GM12878 (cell line): Measurements from ENCODE around the gene DNAJB11. TPM values are rescaled to one million over a fixed set of nuclear protein-coding genes. Genes with fewer than 3 reads are reported as not detected.
A peak's percentile ranks its signal among the peaks of the same experiment; 100 is the strongest.

ENCODE experiments used
- ATF7 ChIP-seq: fragments of 450-650 bp; IDR thresholded peaks from 2 replicates; pipeline ENCODE4 v1.6.1; 2016; ENCODE audit warnings: low read depth, mild to moderate bottlenecking
- DPF2 ChIP-seq: fragments of 450-650 bp; IDR thresholded peaks from 2 replicates; pipeline ENCODE4 v1.6.1; 2017; ENCODE audit warnings: mild to moderate bottlenecking
- EED ChIP-seq: sonication (generic); IDR thresholded peaks from 2 replicates; pipeline ENCODE4 v1.6.1; 2016; ENCODE audit warnings: antibody characterized with exemption, low read depth
- ETV6 ChIP-seq, 2 experiments: fragments of 450-650 bp in 1 of 2; IDR thresholded peaks in 1 of 2; conservative IDR thresholded peaks in 1 of 2; 2 replicates each; pipeline ENCODE4 v1.6.1; 2014; ENCODE audit warnings: antibody characterized with exemption in 1 of 2, borderline replicate concordance in 1 of 2, low read depth in 1 of 2, mild to moderate bottlenecking in 1 of 2, moderate library complexity in 1 of 2
- GATAD2B ChIP-seq: fragments of 450-650 bp; conservative IDR thresholded peaks from 2 replicates; pipeline ENCODE4 v1.6.1; 2017; ENCODE audit warnings: low read depth, mild to moderate bottlenecking, moderate library complexity
- HDGF ChIP-seq: fragments of 450-650 bp; IDR thresholded peaks from 2 replicates; pipeline ENCODE4 v1.6.1; 2016; ENCODE audit warnings: antibody characterized with exemption
- JUNB ChIP-seq: IDR thresholded peaks from 2 replicates; pipeline ENCODE4 v1.6.1; 2016; ENCODE audit warnings: antibody characterized with exemption, mild to moderate bottlenecking
- KAT2A ChIP-seq: conservative IDR thresholded peaks from 2 replicates; pipeline ENCODE4 v1.6.1; 2011; ENCODE audit warnings: low read depth, low read length; ENCODE audit not compliant: control insufficient read depth
- MEF2B ChIP-seq: fragments of 450-650 bp; IDR thresholded peaks from 2 replicates; pipeline ENCODE4 v1.6.1; 2018; ENCODE audit warnings: mild to moderate bottlenecking, moderate library complexity; ENCODE audit not compliant: partially characterized antibody, poor library complexity, severe bottlenecking
- NBN ChIP-seq: fragments of 450-650 bp; IDR thresholded peaks from 2 replicates; pipeline ENCODE4 v1.6.1; 2016
- NRF1 ChIP-seq: conservative IDR thresholded peaks from 2 replicates; pipeline ENCODE4 v1.6.1; 2011; ENCODE audit warnings: mild to moderate bottlenecking, low read depth, low read length, improper control_type of control experiment
- PAX5 ChIP-seq: IDR thresholded peaks from 2 replicates; pipeline ENCODE4 v1.6.1; 2011; ENCODE audit warnings: low read depth, low read length, borderline replicate concordance
- POU2F2 ChIP-seq: IDR thresholded peaks from 3 replicates; pipeline ENCODE4 v1.6.1; 2011; ENCODE audit warnings: low read depth, mild to moderate bottlenecking, low read length, borderline replicate concordance
- RB1 ChIP-seq: fragments of 450-650 bp; formaldehyde crosslinking; IDR thresholded peaks from 2 replicates; pipeline ENCODE4 v1.6.1; 2017; ENCODE audit warnings: mild to moderate bottlenecking, borderline replicate concordance
- SMC3 ChIP-seq: IDR thresholded peaks from 2 replicates; pipeline ENCODE4 v1.6.1; 2011; ENCODE audit warnings: low read length, improper control_type of control experiment, borderline replicate concordance
- TBL1XR1 ChIP-seq: IDR thresholded peaks from 2 replicates; pipeline ENCODE4 v1.6.1; 2012; ENCODE audit warnings: low read depth, low read length, improper control_type of control experiment
- TCF7 ChIP-seq: IDR thresholded peaks from 2 replicates; pipeline ENCODE4 v1.6.1; 2014; ENCODE audit warnings: antibody characterized with exemption, borderline replicate concordance
- ZSCAN29 ChIP-seq: fragments of 450-650 bp; IDR thresholded peaks from 2 replicates; pipeline ENCODE4 v1.6.1; 2017; ENCODE audit warnings: mild to moderate bottlenecking, moderate library complexity
- polyA plus RNA-seq, 11 experiments: library from polyadenylated mRNA; depleted of rRNA in 4 of 11; unstranded in 6 of 11; stranded (reverse) in 5 of 11; fragments of >200 nt; fragmentation: Nextera tagmentation in 4 of 11; fragmentation: Illumina TruSeq in 1 of 11; extraction: Ambion mirVana in 4 of 11; extraction: Trizol in 1 of 11; gene quantifications; 1 replicate in 1 of 11; 2 replicates in 10 of 11; pipeline versions ENCODE4 v1.2.1 to v1.2.3, GENCODE V29; 2011 to 2016; ENCODE audit warnings: inconsistent platforms in 2 of 11, missing spikeins in 2 of 11, low read depth in 1 of 11
- total RNA-seq, 4 experiments: library from RNA; depleted of rRNA in 3 of 4; stranded (reverse); fragments of >200 nt in 3 of 4; fragmentation: Illumina TruSeq in 1 of 4; extraction: Trizol in 1 of 4; gene quantifications; 2 replicates each; pipeline versions ENCODE4 v1.2.1 to v1.2.3, GENCODE V29; 2013 to 2021
- TF ChIP-seq, protein P1 (sequence below): fragments of 450-650 bp; IDR thresholded peaks from 2 replicates; pipeline ENCODE4 v1.6.1; 2017; ENCODE audit warnings: mild to moderate bottlenecking, moderate library complexity
- TF ChIP-seq, protein P2 (sequence below): fragments of 450-650 bp; formaldehyde crosslinking; IDR thresholded peaks from 2 replicates; pipeline ENCODE4 v1.4.0; 2022; ENCODE audit warnings: mild to moderate bottlenecking, moderate library complexity
- TF ChIP-seq, protein P3 (sequence below): fragments of 450-650 bp; IDR thresholded peaks from 2 replicates; pipeline ENCODE4 v1.6.1; 2017; ENCODE audit warnings: mild to moderate bottlenecking

Gene DNAJB11
- total and polyA plus RNA-seq, 10 of the 15 experiments (the other 5 are each of a cell fraction or from before 2014, with no cell fraction given), result 16.2 to 135 (median 57.8) TPM

DNA sequence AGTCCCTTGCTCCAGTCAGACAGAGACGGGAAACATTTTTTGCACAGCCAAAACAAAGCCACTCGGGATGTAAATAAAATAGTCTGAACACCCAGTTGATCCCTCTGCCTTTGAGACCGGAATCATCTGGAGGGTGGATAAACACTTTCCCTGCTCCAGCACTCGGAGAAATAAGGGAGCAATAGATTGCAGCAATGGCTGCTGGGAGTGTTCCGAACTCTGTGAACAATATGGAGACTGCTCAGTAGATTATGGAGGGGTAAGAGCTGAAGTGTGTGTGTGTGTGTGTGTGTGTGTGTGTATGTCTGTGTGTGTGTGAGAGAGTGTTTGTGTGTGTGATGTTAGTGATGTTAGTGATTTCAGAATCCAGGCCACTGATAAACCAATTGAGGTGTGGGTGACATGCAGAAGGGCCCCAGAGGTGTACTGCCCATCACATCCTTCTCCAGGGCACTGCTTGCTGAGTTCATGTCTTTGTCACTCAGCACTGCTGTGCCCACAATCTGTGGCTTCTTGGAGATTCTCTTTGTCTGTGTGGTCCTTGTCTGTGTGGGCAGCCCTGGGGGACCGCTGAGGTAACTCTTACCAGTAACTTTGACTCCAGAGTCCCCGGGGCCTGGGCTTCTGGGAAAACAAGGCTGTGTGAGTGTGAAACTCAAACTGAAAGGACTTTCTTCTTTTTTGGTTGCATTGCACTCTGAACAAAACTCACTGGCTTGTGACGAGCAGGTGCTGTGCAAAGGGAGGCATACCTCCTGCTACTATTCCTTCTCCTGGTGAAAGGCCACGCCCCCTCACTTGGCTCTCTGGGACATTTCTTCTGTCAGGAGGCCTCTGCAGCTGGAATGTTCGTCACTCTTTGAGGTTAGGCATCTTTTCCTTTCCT lies 49.3 kb upstream of the DNAJB11 start (continued):
- TF ChIP-seq ETV6 (conservative IDR thresholded peaks at IDR 0.05 in 1 of 2, IDR thresholded peaks at IDR 0.05 in 1 of 2; ENCODE audit: borderline replicate concordance in 1 of 2, low read depth in 1 of 2) (no peak), DPF2 (peak; percentile 52; the same call in 1 of the 2 replicates), EED (peak; percentile 96), TCF7 (no peak), ZSCAN29 (no peak), NRF1 (no peak), ATF7 (peak; percentile 73), RB1 (0 out of 2 replicates have a peak, but pooled peaks have one; percentile 53), JUNB (peak; percentile 65), POU2F2 (peak; percentile 33; the same call in 1 of the 3 replicates), HDGF (peak; percentile 92), TBL1XR1 (no peak), GATAD2B (peak; percentile 67), PAX5 (peak; percentile 79), KAT2A (no peak), MEF2B (peak; percentile 87), SMC3 (peak; percentile 6; the same call in 1 of the 2 replicates), NBN (peak; percentile 67; the same call in 1 of the 2 replicates)
- TF ChIP-seq, protein P1, sequence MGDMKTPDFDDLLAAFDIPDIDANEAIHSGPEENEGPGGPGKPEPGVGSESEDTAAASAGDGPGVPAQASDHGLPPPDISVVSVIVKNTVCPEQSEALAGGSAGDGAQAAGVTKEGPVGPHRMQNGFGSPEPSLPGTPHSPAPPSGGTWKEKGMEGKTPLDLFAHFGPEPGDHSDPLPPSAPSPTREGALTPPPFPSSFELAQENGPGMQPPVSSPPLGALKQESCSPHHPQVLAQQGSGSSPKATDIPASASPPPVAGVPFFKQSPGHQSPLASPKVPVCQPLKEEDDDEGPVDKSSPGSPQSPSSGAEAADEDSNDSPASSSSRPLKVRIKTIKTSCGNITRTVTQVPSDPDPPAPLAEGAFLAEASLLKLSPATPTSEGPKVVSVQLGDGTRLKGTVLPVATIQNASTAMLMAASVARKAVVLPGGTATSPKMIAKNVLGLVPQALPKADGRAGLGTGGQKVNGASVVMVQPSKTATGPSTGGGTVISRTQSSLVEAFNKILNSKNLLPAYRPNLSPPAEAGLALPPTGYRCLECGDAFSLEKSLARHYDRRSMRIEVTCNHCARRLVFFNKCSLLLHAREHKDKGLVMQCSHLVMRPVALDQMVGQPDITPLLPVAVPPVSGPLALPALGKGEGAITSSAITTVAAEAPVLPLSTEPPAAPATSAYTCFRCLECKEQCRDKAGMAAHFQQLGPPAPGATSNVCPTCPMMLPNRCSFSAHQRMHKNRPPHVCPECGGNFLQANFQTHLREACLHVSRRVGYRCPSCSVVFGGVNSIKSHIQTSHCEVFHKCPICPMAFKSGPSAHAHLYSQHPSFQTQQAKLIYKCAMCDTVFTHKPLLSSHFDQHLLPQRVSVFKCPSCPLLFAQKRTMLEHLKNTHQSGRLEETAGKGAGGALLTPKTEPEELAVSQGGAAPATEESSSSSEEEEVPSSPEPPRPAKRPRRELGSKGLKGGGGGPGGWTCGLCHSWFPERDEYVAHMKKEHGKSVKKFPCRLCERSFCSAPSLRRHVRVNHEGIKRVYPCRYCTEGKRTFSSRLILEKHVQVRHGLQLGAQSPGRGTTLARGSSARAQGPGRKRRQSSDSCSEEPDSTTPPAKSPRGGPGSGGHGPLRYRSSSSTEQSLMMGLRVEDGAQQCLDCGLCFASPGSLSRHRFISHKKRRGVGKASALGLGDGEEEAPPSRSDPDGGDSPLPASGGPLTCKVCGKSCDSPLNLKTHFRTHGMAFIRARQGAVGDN, result no peak
- TF ChIP-seq, protein P2, sequence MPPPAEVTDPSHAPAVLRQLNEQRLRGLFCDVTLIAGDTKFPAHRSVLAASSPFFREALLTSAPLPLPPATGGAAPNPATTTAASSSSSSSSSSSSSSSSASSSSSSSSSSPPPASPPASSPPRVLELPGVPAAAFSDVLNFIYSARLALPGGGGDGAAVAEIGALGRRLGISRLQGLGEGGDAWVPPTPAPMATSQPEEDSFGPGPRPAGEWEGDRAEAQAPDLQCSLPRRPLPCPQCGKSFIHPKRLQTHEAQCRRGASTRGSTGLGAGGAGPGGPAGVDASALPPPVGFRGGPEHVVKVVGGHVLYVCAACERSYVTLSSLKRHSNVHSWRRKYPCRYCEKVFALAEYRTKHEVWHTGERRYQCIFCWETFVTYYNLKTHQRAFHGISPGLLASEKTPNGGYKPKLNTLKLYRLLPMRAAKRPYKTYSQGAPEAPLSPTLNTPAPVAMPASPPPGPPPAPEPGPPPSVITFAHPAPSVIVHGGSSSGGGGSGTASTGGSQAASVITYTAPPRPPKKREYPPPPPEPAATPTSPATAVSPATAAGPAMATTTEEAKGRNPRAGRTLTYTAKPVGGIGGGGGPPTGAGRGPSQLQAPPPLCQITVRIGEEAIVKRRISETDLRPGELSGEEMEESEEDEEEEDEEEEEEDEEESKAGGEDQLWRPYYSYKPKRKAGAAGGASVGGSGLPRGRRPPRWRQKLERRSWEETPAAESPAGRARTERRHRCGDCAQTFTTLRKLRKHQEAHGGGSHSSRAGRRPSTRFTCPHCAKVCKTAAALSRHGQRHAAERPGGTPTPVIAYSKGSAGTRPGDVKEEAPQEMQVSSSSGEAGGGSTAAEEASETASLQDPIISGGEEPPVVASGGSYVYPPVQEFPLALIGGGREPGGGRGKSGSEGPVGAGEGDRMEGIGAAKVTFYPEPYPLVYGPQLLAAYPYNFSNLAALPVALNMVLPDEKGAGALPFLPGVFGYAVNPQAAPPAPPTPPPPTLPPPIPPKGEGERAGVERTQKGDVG (CRISPR knock-in tag), result no peak
- TF ChIP-seq, protein P3, sequence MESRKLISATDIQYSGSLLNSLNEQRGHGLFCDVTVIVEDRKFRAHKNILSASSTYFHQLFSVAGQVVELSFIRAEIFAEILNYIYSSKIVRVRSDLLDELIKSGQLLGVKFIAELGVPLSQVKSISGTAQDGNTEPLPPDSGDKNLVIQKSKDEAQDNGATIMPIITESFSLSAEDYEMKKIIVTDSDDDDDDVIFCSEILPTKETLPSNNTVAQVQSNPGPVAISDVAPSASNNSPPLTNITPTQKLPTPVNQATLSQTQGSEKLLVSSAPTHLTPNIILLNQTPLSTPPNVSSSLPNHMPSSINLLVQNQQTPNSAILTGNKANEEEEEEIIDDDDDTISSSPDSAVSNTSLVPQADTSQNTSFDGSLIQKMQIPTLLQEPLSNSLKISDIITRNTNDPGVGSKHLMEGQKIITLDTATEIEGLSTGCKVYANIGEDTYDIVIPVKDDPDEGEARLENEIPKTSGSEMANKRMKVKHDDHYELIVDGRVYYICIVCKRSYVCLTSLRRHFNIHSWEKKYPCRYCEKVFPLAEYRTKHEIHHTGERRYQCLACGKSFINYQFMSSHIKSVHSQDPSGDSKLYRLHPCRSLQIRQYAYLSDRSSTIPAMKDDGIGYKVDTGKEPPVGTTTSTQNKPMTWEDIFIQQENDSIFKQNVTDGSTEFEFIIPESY, result no peak
